Measurements from ENCODE around the gene PDHX. TPM values are rescaled to one million over a fixed set of nuclear protein-coding genes. Genes with fewer than 3 reads are reported as not detected.

Gene PDHX
- total and polyA plus RNA-seq, 4 donors = 14.9 to 35.2 (median 24.0) TPM

GRCh38 chr11:34928960-34929680 is 12.7 kb downstream of the PDHX start:
- no peak for DNase-seq (ENCODE audit: low spot score)
- H3K4me1 ChIP-seq (ENCODE audit: control insufficient read depth in 4 of 4, insufficient read depth in 4 of 4, low read length in 3 of 4) = peaks cover 5 to 26% (median 15%) of the 10 kb centered on the region in 4 donors
- peaks cover 0 to 6% (median 5%) of the 10 kb centered on the region in 4 donors for H3K36me3 ChIP-seq (ENCODE audit: control insufficient read depth in 4 of 4, insufficient read depth in 3 of 4, low read depth in 1 of 4, low read length in 3 of 4)
- TF ChIP-seq ATF3 (IDR thresholded peaks at IDR 0.05) (no peak), FOXA1 (IDR thresholded peaks at IDR 0.05) (no peak), TAF1 (conservative IDR thresholded peaks at IDR 0.05) (no peak), HNF4A (conservative IDR thresholded peaks at IDR 0.05) (no peak), CTCF (IDR thresholded peaks at IDR 0.05; ENCODE audit: low read depth, low read length, missing input control) (no peak), EGR1 (IDR thresholded peaks at IDR 0.05; ENCODE audit: low read depth in 2 of 2) (no peak), FOXA2 (IDR thresholded peaks at IDR 0.05) (no peak), YY1 (IDR thresholded peaks at IDR 0.05) (no peak), GABPA (IDR thresholded peaks at IDR 0.05 in 1 of 2, conservative IDR thresholded peaks at IDR 0.05 in 1 of 2) (no peak), REST (IDR thresholded peaks at IDR 0.05) (no peak), RXRA (IDR thresholded peaks at IDR 0.05) (no peak), MAX (IDR thresholded peaks at IDR 0.05) (no peak), JUND (IDR thresholded peaks at IDR 0.05) (no peak), HNF4G (IDR thresholded peaks at IDR 0.05) (no peak)
- TF ChIP-seq, protein P1, sequence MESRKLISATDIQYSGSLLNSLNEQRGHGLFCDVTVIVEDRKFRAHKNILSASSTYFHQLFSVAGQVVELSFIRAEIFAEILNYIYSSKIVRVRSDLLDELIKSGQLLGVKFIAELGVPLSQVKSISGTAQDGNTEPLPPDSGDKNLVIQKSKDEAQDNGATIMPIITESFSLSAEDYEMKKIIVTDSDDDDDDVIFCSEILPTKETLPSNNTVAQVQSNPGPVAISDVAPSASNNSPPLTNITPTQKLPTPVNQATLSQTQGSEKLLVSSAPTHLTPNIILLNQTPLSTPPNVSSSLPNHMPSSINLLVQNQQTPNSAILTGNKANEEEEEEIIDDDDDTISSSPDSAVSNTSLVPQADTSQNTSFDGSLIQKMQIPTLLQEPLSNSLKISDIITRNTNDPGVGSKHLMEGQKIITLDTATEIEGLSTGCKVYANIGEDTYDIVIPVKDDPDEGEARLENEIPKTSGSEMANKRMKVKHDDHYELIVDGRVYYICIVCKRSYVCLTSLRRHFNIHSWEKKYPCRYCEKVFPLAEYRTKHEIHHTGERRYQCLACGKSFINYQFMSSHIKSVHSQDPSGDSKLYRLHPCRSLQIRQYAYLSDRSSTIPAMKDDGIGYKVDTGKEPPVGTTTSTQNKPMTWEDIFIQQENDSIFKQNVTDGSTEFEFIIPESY (IDR thresholded peaks at IDR 0.05) = no peak
- H3K4me3 ChIP-seq (ENCODE audit: low read depth in 1 of 3, low read length in 3 of 3) = no peak overlapping the region
- no peak overlapping the region for H3K27ac ChIP-seq (ENCODE audit: low read depth in 1 of 2, low read length in 2 of 2)
- no peaks in the 10 kb centered on the region for H3K27me3 ChIP-seq (ENCODE audit: control insufficient read depth in 4 of 4, insufficient read depth in 4 of 4, low read length in 3 of 4)
- H3K9ac ChIP-seq (ENCODE audit: low read depth in 1 of 2, low read length in 2 of 2) = no peak overlapping the region
- H3K9me3 ChIP-seq (ENCODE audit: control insufficient read depth in 4 of 4, low read length in 3 of 4) = no peaks in the 10 kb centered on the region
- 85% methylated on average over 7 of the region's 7 CpGs for WGBS
